Chondrocyte (in vitro differentiated cells): ENCODE results near the gene EDEM2. TPM values are rescaled to one million over a fixed set of nuclear protein-coding genes. Genes with fewer than 3 reads are reported as not detected.
"Not testable (repeated sequence)": the region's sequence is repeated elsewhere in the genome, so short reads cannot be mapped to it uniquely, and the experiment has no call there.

Experiments
- DNase-seq: peaks from one replicate; pipeline ENCODE4 v3.0.0; 2021; ENCODE audit warnings: mixed read lengths, low spot score
- H3K27ac Mint-ChIP-seq: one replicate; pipeline ENCODE4 v1.8.0; 2021; ENCODE audit warnings: mild to moderate bottlenecking, moderate library complexity, mixed read lengths; ENCODE audit not compliant: unreplicated experiment
- H3K27me3 Mint-ChIP-seq: 2 replicates; pipeline ENCODE4 v1.8.0; 2021; ENCODE audit warnings: low read depth, mixed read lengths
- H3K36me3 Mint-ChIP-seq: 2 replicates; pipeline ENCODE4 v1.8.0; 2021; ENCODE audit warnings: low read depth, mixed read lengths
- H3K4me1 Mint-ChIP-seq: 2 replicates; pipeline ENCODE4 v1.8.0; 2021; ENCODE audit warnings: low read depth, mild to moderate bottlenecking, mixed read lengths
- H3K4me3 Mint-ChIP-seq: one replicate; pipeline ENCODE4 v1.8.0; 2021; ENCODE audit warnings: mild to moderate bottlenecking, moderate library complexity, mixed read lengths; ENCODE audit not compliant: unreplicated experiment
- H3K9me3 Mint-ChIP-seq: 2 replicates; pipeline ENCODE4 v1.8.0; 2021; ENCODE audit warnings: low read depth, mixed read lengths
- total RNA-seq: library from RNA; stranded (reverse); gene quantifications from 3 replicates; pipeline ENCODE4 v1.2.1, GENCODE V29; 2021
- TF ChIP-seq, protein P1 (sequence below): fragments of 200-600 bp; sonication (generic); IDR thresholded peaks from 2 replicates; pipeline ENCODE4 v1.5.0; 2021; ENCODE audit warnings: antibody characterized with exemption, mild to moderate bottlenecking, moderate library complexity

EDEM2 gene
- total RNA-seq, 1 donor from 2014 or later, result 25.5 TPM

DNA sequence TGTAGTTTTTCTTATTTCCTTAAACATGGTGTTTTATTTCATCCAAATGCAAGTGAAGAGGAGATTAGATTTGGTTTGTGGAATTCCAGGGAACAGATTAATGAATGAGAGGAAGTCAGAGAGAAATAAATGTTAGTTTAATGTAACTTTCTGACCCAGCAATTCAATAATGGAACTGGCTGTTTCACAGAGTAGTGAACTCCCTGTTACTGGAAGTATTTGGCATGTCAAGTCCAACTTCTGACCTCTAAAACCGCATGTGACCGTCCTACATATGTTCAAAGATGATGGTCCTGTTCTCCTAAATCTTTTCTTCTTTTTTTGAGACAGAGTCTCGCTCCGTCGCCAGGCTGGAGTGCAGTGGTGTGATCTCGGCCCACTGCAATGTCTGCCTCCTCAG, 43.4 kb upstream of the EDEM2 start:
- TF ChIP-seq, protein P1, sequence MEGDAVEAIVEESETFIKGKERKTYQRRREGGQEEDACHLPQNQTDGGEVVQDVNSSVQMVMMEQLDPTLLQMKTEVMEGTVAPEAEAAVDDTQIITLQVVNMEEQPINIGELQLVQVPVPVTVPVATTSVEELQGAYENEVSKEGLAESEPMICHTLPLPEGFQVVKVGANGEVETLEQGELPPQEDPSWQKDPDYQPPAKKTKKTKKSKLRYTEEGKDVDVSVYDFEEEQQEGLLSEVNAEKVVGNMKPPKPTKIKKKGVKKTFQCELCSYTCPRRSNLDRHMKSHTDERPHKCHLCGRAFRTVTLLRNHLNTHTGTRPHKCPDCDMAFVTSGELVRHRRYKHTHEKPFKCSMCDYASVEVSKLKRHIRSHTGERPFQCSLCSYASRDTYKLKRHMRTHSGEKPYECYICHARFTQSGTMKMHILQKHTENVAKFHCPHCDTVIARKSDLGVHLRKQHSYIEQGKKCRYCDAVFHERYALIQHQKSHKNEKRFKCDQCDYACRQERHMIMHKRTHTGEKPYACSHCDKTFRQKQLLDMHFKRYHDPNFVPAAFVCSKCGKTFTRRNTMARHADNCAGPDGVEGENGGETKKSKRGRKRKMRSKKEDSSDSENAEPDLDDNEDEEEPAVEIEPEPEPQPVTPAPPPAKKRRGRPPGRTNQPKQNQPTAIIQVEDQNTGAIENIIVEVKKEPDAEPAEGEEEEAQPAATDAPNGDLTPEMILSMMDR, result no peak
- H3K4me1 Mint-ChIP-seq, result no peaks in the 10 kb centered on the region
- DNase-seq, result no peak
- H3K27me3 Mint-ChIP-seq, result peaks cover 8% of the 10 kb centered on the region
- peaks cover 11% of the 10 kb centered on the region for H3K9me3 Mint-ChIP-seq
- H3K4me3 Mint-ChIP-seq, result no peak overlapping the region
- no peak overlapping the region for H3K27ac Mint-ChIP-seq
- peaks cover 13% of the 10 kb centered on the region for H3K36me3 Mint-ChIP-seq

DNA sequence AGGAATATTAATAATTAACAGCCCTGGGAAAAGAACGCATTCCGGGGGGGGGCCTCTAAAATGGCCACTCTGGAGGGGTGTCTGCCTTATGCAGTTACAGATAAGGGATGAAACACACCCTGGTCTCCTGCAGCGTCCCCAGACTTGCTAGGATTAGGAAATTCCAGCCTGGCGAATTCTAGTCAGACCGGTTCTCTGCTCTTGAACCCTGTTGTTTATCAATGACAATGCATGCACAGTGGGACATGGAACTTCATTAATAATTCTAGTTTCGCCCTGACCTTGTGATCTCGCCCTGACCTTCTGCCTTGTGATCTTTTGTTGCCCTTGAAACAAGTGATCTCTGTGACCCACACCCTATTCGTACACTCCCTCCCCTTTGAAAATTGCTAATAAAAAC, 42.1 kb upstream of the EDEM2 start:
- not testable (repeated sequence) for DNase-seq, H3K4me1 Mint-ChIP-seq, H3K4me3 Mint-ChIP-seq, H3K9me3 Mint-ChIP-seq, H3K27ac Mint-ChIP-seq
- peaks cover 12% of the 10 kb centered on the region for H3K36me3 Mint-ChIP-seq
- peaks cover 15% of the 10 kb centered on the region for H3K27me3 Mint-ChIP-seq

DNA sequence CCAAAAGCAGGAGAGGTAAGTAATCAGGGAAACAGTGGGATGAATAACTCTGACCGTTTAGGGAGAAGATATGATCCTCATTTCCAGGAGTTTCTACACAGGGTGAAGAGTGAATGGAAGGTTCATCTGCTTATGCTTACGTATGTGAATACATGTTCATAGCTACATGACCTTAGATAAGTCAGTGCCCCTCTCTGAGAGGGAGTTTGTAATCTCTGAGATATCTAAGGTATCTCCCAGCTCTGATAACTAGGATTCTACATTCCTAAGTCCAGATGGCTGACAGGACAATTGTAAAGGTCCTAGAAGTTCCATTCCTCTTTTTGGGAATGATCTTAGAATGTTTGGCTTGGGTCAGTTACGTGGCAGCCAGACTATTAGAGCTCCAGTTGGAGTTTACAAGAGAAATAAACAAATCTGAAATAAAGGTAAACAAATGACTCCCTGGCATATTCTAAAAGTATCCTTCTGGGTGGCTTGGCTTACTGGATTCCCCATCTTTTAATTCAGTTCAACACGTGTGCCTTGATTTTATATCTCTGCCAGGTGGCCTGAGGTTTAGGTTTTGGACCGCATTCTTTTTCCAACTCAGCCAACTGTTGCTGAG, 40.6 kb upstream of the EDEM2 start:
- H3K27me3 Mint-ChIP-seq, result peaks cover 21% of the 10 kb centered on the region

DNA sequence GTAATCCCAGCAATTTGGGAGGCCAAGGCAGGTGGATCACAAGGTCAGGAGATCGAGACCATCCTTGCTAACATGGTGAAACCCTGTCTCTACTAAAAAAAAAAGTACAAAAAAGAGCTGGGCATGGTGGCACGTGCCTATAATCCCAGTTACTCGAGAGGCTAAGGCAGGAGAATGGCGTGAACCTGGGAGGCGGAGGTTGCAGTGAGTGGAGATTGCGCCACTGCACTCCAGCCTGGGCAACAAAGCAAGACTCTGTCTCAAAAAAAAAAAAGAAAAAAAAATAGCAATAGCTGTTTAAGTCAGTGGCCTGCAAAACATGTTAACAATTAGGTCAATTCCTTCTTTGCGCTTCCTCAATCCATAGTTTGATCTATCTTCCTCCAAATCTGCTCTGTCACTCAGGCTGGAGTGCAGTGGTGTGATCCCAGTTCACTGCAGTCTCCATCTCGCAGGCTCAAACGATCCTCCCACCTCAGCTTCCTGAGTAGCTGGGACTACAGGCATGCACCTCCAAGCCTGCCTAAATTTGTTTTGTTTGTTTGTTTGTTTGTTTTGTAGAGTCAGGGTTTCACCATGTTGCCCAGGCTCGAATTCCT, 39.7 kb upstream of the EDEM2 start:
- DNase-seq, H3K4me1 Mint-ChIP-seq, H3K9me3 Mint-ChIP-seq, H3K4me3 Mint-ChIP-seq, H3K27ac Mint-ChIP-seq: not testable (repeated sequence)
- Mint-ChIP-seq H3K27me3 (peaks cover 24% of the 10 kb centered on the region), H3K36me3 (peaks cover 11% of the 10 kb centered on the region)

More for the DNA sequence above, 40.6 kb upstream of the EDEM2 start:
- Mint-ChIP-seq H3K4me3 (no peak overlapping the region), H3K4me1 (no peaks in the 10 kb centered on the region), H3K9me3 (no peaks in the 10 kb centered on the region), H3K36me3 (peaks cover 11% of the 10 kb centered on the region), H3K27ac (no peak overlapping the region)
- no peak for DNase-seq
- TF ChIP-seq, protein P1, result no peak

DNA sequence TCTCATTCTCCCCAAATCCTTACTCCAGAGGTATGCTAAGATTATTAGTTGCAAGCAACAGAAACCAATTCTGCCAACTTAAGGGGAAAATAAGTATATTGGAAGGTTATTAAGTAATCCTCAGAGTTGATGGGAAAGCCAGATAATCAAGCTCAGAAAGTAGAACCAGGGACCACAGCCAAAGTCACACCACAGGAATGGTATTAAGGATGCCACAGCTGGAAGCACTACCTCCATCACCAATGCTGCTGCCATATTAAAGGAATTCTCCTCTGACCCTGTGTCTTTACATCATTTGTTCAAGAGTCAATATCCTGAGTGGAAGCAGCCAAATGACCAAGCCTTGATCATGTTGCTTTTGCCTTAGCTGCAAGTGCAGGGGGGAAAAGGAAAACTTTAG, 34.6 kb upstream of the EDEM2 start:
- DNase-seq, result no peak
- Mint-ChIP-seq H3K36me3 (peaks cover 5% of the 10 kb centered on the region), H3K4me3 (no peak overlapping the region), H3K4me1 (no peaks in the 10 kb centered on the region), H3K27ac (no peak overlapping the region), H3K27me3 (peaks cover 18% of the 10 kb centered on the region), H3K9me3 (no peaks in the 10 kb centered on the region)
- TF ChIP-seq, protein P1, result no peak

DNA sequence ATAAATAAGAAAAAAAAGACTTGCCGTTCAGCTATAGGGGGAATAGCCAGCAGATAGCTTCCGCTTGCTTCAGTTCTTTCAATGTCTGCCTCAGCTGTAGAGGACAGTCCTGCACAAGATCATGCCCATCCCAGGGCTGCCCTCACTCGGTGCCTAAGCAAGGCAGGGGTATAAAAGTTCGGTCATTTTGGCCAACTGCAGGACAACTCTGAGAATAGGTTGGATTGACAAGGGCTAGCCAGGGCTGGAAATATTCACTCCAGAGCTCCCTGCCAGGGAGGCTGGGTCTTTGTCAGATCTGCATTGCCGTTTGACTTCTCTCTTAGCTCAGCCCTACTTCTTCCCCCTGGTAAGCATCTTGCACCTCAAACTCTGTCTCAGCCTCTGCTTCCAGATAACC, 33.1 kb upstream of the EDEM2 start:
- Mint-ChIP-seq H3K9me3 (no peaks in the 10 kb centered on the region), H3K27ac (no peak overlapping the region), H3K27me3 (peaks cover 16% of the 10 kb centered on the region), H3K36me3 (peaks cover 3% of the 10 kb centered on the region), H3K4me3 (no peak overlapping the region), H3K4me1 (no peaks in the 10 kb centered on the region)
- TF ChIP-seq, protein P1, result no peak
- no peak for DNase-seq
